ENCODE results near the gene MYO15B.

DNA sequence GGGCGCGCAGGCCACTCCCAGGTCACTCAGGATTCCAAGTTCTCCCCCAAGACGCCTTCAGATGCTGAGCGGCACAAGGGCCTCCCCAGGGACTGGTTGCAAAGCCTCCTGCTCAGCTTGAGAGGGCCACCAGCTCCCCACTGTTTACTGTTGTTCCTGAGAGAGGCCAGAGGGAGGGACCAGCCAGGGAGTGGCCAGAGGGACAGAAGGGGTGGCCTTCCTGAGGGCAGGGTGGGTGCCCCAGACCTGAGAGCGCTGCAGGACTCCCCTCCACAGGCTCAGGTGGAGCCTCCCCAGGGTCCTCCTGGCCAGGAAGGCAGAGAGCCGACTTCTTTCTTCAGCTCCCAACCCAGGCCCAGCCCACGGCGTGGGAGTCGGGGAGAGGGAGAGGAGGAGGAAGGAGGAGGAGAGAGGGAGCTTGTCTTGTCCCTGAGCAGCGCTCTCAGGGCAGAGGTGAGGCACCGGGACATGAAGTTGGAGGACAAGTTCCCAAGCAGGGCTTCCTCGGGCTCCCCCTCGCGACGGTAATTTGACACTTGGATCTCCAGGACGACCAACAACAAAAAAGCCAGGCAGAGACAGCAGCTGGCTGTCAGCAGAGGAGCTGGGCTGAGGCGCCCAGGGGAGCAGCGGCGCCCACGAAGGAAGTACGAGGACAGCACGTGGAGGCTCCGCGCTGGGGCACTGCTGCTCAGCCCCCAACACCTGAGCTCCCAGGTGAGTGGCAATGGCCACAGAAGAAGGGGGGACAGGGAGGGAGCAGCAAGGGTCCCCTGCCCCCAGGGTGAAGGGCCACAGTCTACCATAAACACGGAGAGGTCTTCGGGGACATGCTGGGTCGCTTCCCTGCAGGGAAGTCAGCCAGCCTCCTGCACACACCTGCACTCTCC, 46.1 kb downstream of the MYO15B start:
- no peak for TF ChIP-seq POLR2AphosphoS5 (IDR thresholded peaks at IDR 0.05; ENCODE audit: low read depth, low read length)
- no peak for TF ChIP-seq TAF1 (IDR thresholded peaks at IDR 0.05; ENCODE audit: borderline replicate concordance, insufficient read depth, low read length)

All from PFSK-1 (cell line).